ENCODE results near the gene CAMK2D. TPM values are rescaled to one million over a fixed set of nuclear protein-coding genes. Genes with fewer than 3 reads are reported as not detected.

The CAMK2D gene
- total RNA-seq, 1 experiment from 2014 or later: 9.0 TPM

DNA sequence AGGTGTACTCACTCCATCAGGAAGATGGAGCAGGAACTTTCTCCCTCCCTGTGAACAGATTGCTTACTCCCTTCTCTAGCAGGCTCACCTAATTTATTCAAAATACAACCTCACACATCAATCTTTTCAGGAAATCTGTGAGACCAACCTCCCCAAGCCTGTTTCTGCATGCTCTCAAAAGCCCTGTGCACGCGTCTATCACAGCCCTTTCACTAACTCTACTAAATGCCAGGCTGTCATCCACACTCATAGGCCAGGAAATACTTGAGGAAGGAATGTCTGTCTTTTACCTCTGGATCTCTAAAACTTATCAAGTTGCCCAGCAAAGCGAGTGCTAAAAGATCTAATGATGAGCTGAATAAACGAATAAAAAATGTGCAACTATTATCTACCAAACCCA is 11.2 kb downstream of the CAMK2D start:
- no peaks in the 10 kb centered on the region for H3K79me2 ChIP-seq (ENCODE audit: insufficient read depth, low read length)
- Mint-ChIP-seq H3K27me3 (ENCODE audit: low read depth) (no peaks in the 10 kb centered on the region), H3K27ac (no peak overlapping the region), H3K36me3 (ENCODE audit: insufficient read depth in 1 of 3, low read depth in 3 of 3) (peaks cover 0 to 3% (median 0%) of the 10 kb centered on the region in 3 experiments; a peak in 2 of 7 replicates), H3K4me1 (peaks cover 0 to 4% of the 10 kb centered on the region in 2 experiments; a peak in 2 of 4 replicates), H3K4me3 (no peak overlapping the region), H3K9me3 (no peaks in the 10 kb centered on the region)
- no peak overlapping the region for H2BK12ac ChIP-seq (ENCODE audit: insufficient read length, low read depth, low read length)
- no peak overlapping the region for H2AFZ ChIP-seq (ENCODE audit: low read length)
- no peak overlapping the region for H2BK120ac ChIP-seq (ENCODE audit: low read depth, low read length, poor library complexity, severe bottlenecking)
- H2AK5ac ChIP-seq (ENCODE audit: insufficient read length, low read length): no peak overlapping the region
- H3T11ph ChIP-seq (ENCODE audit: low read length): no peak overlapping the region
- TF ChIP-seq, protein P1, sequence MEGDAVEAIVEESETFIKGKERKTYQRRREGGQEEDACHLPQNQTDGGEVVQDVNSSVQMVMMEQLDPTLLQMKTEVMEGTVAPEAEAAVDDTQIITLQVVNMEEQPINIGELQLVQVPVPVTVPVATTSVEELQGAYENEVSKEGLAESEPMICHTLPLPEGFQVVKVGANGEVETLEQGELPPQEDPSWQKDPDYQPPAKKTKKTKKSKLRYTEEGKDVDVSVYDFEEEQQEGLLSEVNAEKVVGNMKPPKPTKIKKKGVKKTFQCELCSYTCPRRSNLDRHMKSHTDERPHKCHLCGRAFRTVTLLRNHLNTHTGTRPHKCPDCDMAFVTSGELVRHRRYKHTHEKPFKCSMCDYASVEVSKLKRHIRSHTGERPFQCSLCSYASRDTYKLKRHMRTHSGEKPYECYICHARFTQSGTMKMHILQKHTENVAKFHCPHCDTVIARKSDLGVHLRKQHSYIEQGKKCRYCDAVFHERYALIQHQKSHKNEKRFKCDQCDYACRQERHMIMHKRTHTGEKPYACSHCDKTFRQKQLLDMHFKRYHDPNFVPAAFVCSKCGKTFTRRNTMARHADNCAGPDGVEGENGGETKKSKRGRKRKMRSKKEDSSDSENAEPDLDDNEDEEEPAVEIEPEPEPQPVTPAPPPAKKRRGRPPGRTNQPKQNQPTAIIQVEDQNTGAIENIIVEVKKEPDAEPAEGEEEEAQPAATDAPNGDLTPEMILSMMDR (conservative IDR thresholded peaks at IDR 0.05): no peak
- no peak overlapping the region for H2BK15ac ChIP-seq (ENCODE audit: low read depth, low read length)
- no peaks in the 10 kb centered on the region for H3K4me1 ChIP-seq (ENCODE audit: insufficient read depth, low read length)
- H3K9me3 ChIP-seq (ENCODE audit: control insufficient read depth, low read depth, low read length): no peaks in the 10 kb centered on the region
- H3K79me1 ChIP-seq (ENCODE audit: insufficient read depth, low read depth, low read length, poor library complexity, severe bottlenecking): no peaks in the 10 kb centered on the region
- no peaks in the 10 kb centered on the region for H3K27me3 ChIP-seq (ENCODE audit: insufficient read depth, low read length)
- no peak overlapping the region for H4K91ac ChIP-seq (ENCODE audit: insufficient read length, low read depth, low read length)
- no peak overlapping the region for H3K23ac ChIP-seq (ENCODE audit: insufficient read length, low read depth, low read length)
- H3K4ac ChIP-seq (ENCODE audit: low read depth, low read length): no peak overlapping the region
- H3K9ac ChIP-seq (ENCODE audit: extremely low read depth, insufficient read length, low read length): no peak overlapping the region
- H3K4me2 ChIP-seq (ENCODE audit: insufficient read depth, insufficient read length, low read length): no peak overlapping the region
- H2BK5ac ChIP-seq (ENCODE audit: insufficient read length, low read length): no peak overlapping the region
- no peak overlapping the region for H3K18ac ChIP-seq (ENCODE audit: insufficient read length, low read depth, low read length)
- H2BK20ac ChIP-seq (ENCODE audit: low read depth, low read length, poor library complexity, severe bottlenecking): no peak overlapping the region
- H3K56ac ChIP-seq (ENCODE audit: insufficient read length, low read depth, low read length): no peak overlapping the region
- H4K5ac ChIP-seq (ENCODE audit: insufficient read length, low read depth, low read length): no peak overlapping the region
- WGBS (ENCODE audit: extremely low coverage, insufficient read length, low lambda C conversion rate): no CpG with 5 or more reads among the region's 4 CpGs
- H3K27ac ChIP-seq (ENCODE audit: insufficient read length, low read depth, low read length): no peak overlapping the region
- H4K20me1 ChIP-seq (ENCODE audit: control insufficient read depth, insufficient read depth, insufficient read length): no peaks in the 10 kb centered on the region
- no peaks in the 10 kb centered on the region for H3K23me2 ChIP-seq (ENCODE audit: insufficient read length, low read depth, low read length, poor library complexity, severe bottlenecking)
- DNase-seq: no peak
- no peak overlapping the region for H4K8ac ChIP-seq (replicated peaks; ENCODE audit: insufficient read length, low read depth, low read length)
- H3K14ac ChIP-seq (ENCODE audit: insufficient read depth, low read length): no peak overlapping the region
